Heart right ventricle (tissue), 16 donors: Measurements from ENCODE around the gene NSUN2. TPM values are rescaled to one million over a fixed set of nuclear protein-coding genes. Genes with fewer than 3 reads are reported as not detected.

Source experiments
- ATAC-seq, 8 donors: fragments of 200-7000 bp; cut with Tn5 transposase; one replicate each; pipeline ENCODE4 v1.9.1; 2020; ENCODE audit warnings: mild to moderate bottlenecking in 8 of 8, moderate library complexity in 8 of 8, moderate number of reproducible peaks in 1 of 8
- DNase-seq, 2 donors: peaks; one replicate each; pipeline ENCODE4 v3.0.0-alpha.2; 2020
- H3K27ac ChIP-seq, 10 donors: fragments of 200-600 bp; sonication (generic) in 2 of 10; one replicate each; pipeline versions ENCODE4 v1.5.0 to v1.8.0; 2020 to 2022; ENCODE audit warnings: mild to moderate bottlenecking in 3 of 10
- H3K27me3 ChIP-seq, 7 donors: fragments of 200-600 bp; one replicate each; pipeline ENCODE4 v1.8.0; 2021 to 2022; ENCODE audit warnings: mild to moderate bottlenecking in 2 of 7
- H3K36me3 ChIP-seq, 9 donors: fragments of 200-600 bp; sonication (generic) in 1 of 9; one replicate each; pipeline versions ENCODE4 v1.5.0 to v1.8.0; 2020 to 2022; ENCODE audit warnings: mild to moderate bottlenecking in 2 of 9
- H3K4me1 ChIP-seq, 9 donors: fragments of 200-600 bp; sonication (generic) in 1 of 9; one replicate each; pipeline versions ENCODE4 v1.5.0 to v1.8.0; 2020 to 2022; ENCODE audit warnings: mild to moderate bottlenecking in 4 of 9
- H3K4me3 ChIP-seq, 10 donors: fragments of 200-600 bp; sonication (generic) in 2 of 10; one replicate each; pipeline versions ENCODE4 v1.5.0 to v1.8.0; 2020 to 2022; ENCODE audit warnings: mild to moderate bottlenecking in 7 of 10, moderate library complexity in 2 of 10
- H3K9me3 ChIP-seq, 11 donors: fragments of 200-600 bp in 10 of 11; sonication (generic) in 2 of 11; one replicate each; pipeline versions ENCODE4 v1.5.0 to v1.8.0; 2013 to 2022; ENCODE audit warnings: mild to moderate bottlenecking in 2 of 11, control low read depth in 1 of 11, moderate library complexity in 1 of 11
- CTCF ChIP-seq, 9 donors: fragments of 200-600 bp; sonication (generic) in 2 of 9; IDR thresholded peaks; one replicate each; pipeline versions ENCODE4 v1.5.0 to v1.8.0; 2021 to 2022; ENCODE audit warnings: antibody characterized with exemption in 9 of 9, mild to moderate bottlenecking in 5 of 9, moderate library complexity in 1 of 9
- WGBS, 2 donors: extraction: QIAGEN DNeasy Blood & Tissue Kit; methylation state at CpG; one replicate each; pipeline ENCODE4 v1.1.7; 2013; ENCODE audit warnings: inconsistent platforms in 1 of 2; 5-methylcytosine and 5-hydroxymethylcytosine counted together
- intact Hi-C, 10 donors: fragments of 100-400 bp; cut with DNase I; formaldehyde crosslinking; loops; one replicate each; pipeline versions ENCODE4 v1.11.1 to v1.14.2; 2022
- polyA plus RNA-seq, 2 donors: library from polyadenylated mRNA; stranded (reverse); fragments of 200-250 nt; gene quantifications; one replicate each; pipeline ENCODE4 v1.2.3, GENCODE V29; 2013
- total RNA-seq, 10 donors: library from RNA; stranded (reverse); fragmentation: NEBNext Ultra II Directional in 3 of 10; extraction: Animal tissue kit (Norgen Biotek cat#: 25700) in 3 of 10; gene quantifications; one replicate each; pipeline versions ENCODE4 v1.2.1 to v1.2.4, GENCODE V29; 2021 to 2023
- donor health status: Arrhythmogenic right ventricular cardiomyopathy.
- donor health status: ischemic (EF 13 %, LVEDD 7.1; RV severe dilation, severe dysfunction).
- donor health status: healthy with polysubstance abuse.
- donor health status: DM: no; HTN: yes; CAD: no.
- donor health status: DM: no; HTN: no; CAD: no.
- donor health status: ischemic (EF 25% LVEDD 6.9; RV normal size, moderate dysfunction).
- donor health status: ischemic (EF 25% LVEDD 5.7; RV mildly dilated, moderate dysfunction).
- donor health status: healthy.
- donor health status: DM: yes; HTN: yes; CAD: no.
- donor health status: Ischemic cardiomyopathy.
- donor health status: ischemic (EF 35%, LVEDD 5.7; RV mildly dilated, moderate dysfunction).
- donor health status: nonischemic (EF 11% LVEDD 7.7; RV severe dilation, severe dysfunction).
- donor health status: DM: yes; HTN: yes; CAD: no.
- donor health status: PGD.
- donor health status: ischemic (EF 29% LVEDD 5.4; RV normal size, mild dysfunction).
- donor health status: nonischemic (EF 23%, LVEDD 6.1; RV moderate dilation, normal function).

NSUN2 gene
- total and polyA plus RNA-seq, 12 donors: 27.9 to 42.6 (median 34.9) TPM

- H3K9me3 ChIP-seq: no peaks in the 10 kb centered on the region
- ATAC-seq (no peak), DNase-seq (no peak)
- H3K36me3 ChIP-seq: no peaks in the 10 kb centered on the region
- H3K4me1 ChIP-seq: no peaks in the 10 kb centered on the region
- H3K4me3 ChIP-seq: no peak overlapping the region
- intact Hi-C loops: no loop called here
- H3K27me3 ChIP-seq: no peaks in the 10 kb centered on the region
- WGBS, 2 donors: 82 to 90% methylated on average over 4 of the region's 4 CpGs
- H3K27ac ChIP-seq: no peak overlapping the region
- no peak for TF ChIP-seq CTCF (IDR thresholded peaks at IDR 0.05)
Measured at GRCh38 chr5:6567068-6567467, 65.8 kb downstream of the NSUN2 start.

- Histone ChIP-seq H3K4me3 (no peak overlapping the region), H3K36me3 (no peaks in the 10 kb centered on the region), H3K9me3 (peaks cover 0 to 10% (median 0%) of the 10 kb centered on the region in 11 donors), H3K27me3 (no peaks in the 10 kb centered on the region), H3K4me1 (no peaks in the 10 kb centered on the region), H3K27ac (no peak overlapping the region)
- ATAC-seq (no peak), DNase-seq (no peak)
- intact Hi-C loops: no loop called here
- no peak for TF ChIP-seq CTCF (IDR thresholded peaks at IDR 0.05)
- WGBS, 2 donors: 76 to 82% methylated on average over 3 of the region's 3 CpGs
Measured at GRCh38 chr5:6565492-6565891, 67.4 kb downstream of the NSUN2 start.

- H3K9me3 ChIP-seq: peaks cover 0 to 10% (median 0%) of the 10 kb centered on the region in 11 donors
- intact Hi-C loops: no loop called here
- no peak overlapping the region for H3K27ac ChIP-seq
- no peak for TF ChIP-seq CTCF (IDR thresholded peaks at IDR 0.05)
- no peak for DNase-seq
- no peaks in the 10 kb centered on the region for H3K27me3 ChIP-seq
- no peaks in the 10 kb centered on the region for H3K4me1 ChIP-seq
- WGBS, 2 donors: 85 to 92% methylated on average over 6 of the region's 6 CpGs
- H3K36me3 ChIP-seq: no peaks in the 10 kb centered on the region
- no peak overlapping the region for H3K4me3 ChIP-seq
- no peak for ATAC-seq
Measured at GRCh38 chr5:6557807-6558575, 74.9 kb downstream of the NSUN2 start.

GRCh38 chr5:6556802-6557102 lies 76.1 kb downstream of the NSUN2 start:
- Histone ChIP-seq H3K27me3 (no peaks in the 10 kb centered on the region), H3K4me1 (no peaks in the 10 kb centered on the region), H3K36me3 (no peaks in the 10 kb centered on the region), H3K9me3 (peaks cover 0 to 10% (median 0%) of the 10 kb centered on the region in 11 donors), H3K4me3 (no peak overlapping the region), H3K27ac (no peak overlapping the region)
- DNase-seq: no peak
- WGBS, 2 donors: 66 to 70% methylated on average over 1 of the region's 1 CpG
- no peak for ATAC-seq
- intact Hi-C loops: no loop called here
- TF ChIP-seq CTCF (IDR thresholded peaks at IDR 0.05): no peak
